PC-3 (cell line): ENCODE measurements around the gene XPA. TPM values are rescaled to one million over a fixed set of nuclear protein-coding genes. Genes with fewer than 3 reads are reported as not detected.

Experiments
- ATAC-seq: fragments of 200-7000 bp; cut with Tn5 transposase; 2 replicates; pipeline ENCODE4 v1.9.1; 2020; ENCODE audit warnings: mild to moderate bottlenecking, moderate library complexity
- BruUV-seq: library from RNA; stranded (reverse); fragments of 400-500 nt; replicated peaks from 2 replicates; lab custom pipeline; 2021; lab: Mats Ljungman, UMichigan
- CTCF ChIA-PET: fragments of 300-600 bp; sonication (Branson Sonifier 250); formaldehyde crosslinking; loops from one replicate; lab custom pipeline; 2022; ENCODE audit warnings: antibody characterized with exemption; lab: Charles Lee
- POLR2A ChIA-PET: fragments of 300-600 bp; sonication (Branson Sonifier 250); formaldehyde crosslinking; loops from one replicate; lab custom pipeline; 2022; ENCODE audit warnings: antibody characterized with exemption; ENCODE audit not compliant: unreplicated experiment; lab: Charles Lee
- DNase-seq: peaks from one replicate; pipeline ENCODE4 v3.0.0-alpha.2; 2015
- H2AFZ ChIP-seq: fragments of 300-600 bp; sonication (generic); 2 replicates; pipeline ENCODE4 v1.6.0; 2016; ENCODE audit warnings: antibody characterized with exemption, low read length
- H3F3A ChIP-seq: fragments of 300-600 bp; sonication (generic); one replicate; pipeline ENCODE4 v1.6.0; 2017; ENCODE audit warnings: antibody characterized with exemption, low read length, control low read depth, mild to moderate bottlenecking; ENCODE audit not compliant: unreplicated experiment
- H3K27ac ChIP-seq: fragments of 300-600 bp; sonication (generic); 2 replicates; pipeline ENCODE4 v1.5.1; 2016; ENCODE audit warnings: mild to moderate bottlenecking, low read length
- H3K27me3 ChIP-seq: fragments of 300-600 bp; sonication (generic); 2 replicates; pipeline ENCODE4 v1.6.1; 2016; ENCODE audit warnings: low read length, mixed read lengths
- H3K36me3 ChIP-seq: fragments of 300-600 bp; sonication (generic); 2 replicates; pipeline ENCODE4 v1.6.1; 2016; ENCODE audit warnings: low read depth, mixed run types, low read length, mixed read lengths
- H3K4me1 ChIP-seq: fragments of 300-600 bp; sonication (generic); 2 replicates; pipeline ENCODE4 v1.5.1; 2016; ENCODE audit warnings: low read length; ENCODE audit not compliant: insufficient read depth
- H3K4me2 ChIP-seq: fragments of 300-600 bp; sonication (generic); 2 replicates; pipeline ENCODE4 v1.6.0; 2016; ENCODE audit warnings: low read length
- H3K4me3 ChIP-seq: fragments of 300-600 bp; sonication (generic); 2 replicates; pipeline ENCODE4 v1.5.1; 2016; ENCODE audit warnings: mild to moderate bottlenecking, low read length, mixed read lengths
- H3K79me2 ChIP-seq: fragments of 300-600 bp; sonication (generic); 2 replicates; pipeline ENCODE4 v1.6.1; 2017; ENCODE audit warnings: low read length, mixed read lengths
- H3K9ac ChIP-seq: fragments of 300-600 bp; sonication (generic); 2 replicates; pipeline ENCODE4 v1.6.0; 2016; ENCODE audit warnings: mild to moderate bottlenecking, low read length
- H3K9me2 ChIP-seq: fragments of 300-600 bp; sonication (generic); replicated peaks from 2 replicates; pipeline ENCODE4 v1.6.1; 2016; ENCODE audit warnings: mixed run types, low read length, mixed read lengths
- H3K9me3 ChIP-seq: fragments of 300-600 bp; sonication (generic); 2 replicates; pipeline ENCODE4 v1.6.1; 2016; ENCODE audit warnings: low read length, mixed read lengths
- H4K20me1 ChIP-seq: fragments of 300-600 bp; sonication (generic); 2 replicates; pipeline ENCODE4 v1.6.1; 2016; ENCODE audit warnings: low read length, mixed read lengths
- CTCF ChIP-seq: fragments of 300-600 bp; sonication (generic); conservative IDR thresholded peaks from 2 replicates; pipeline ENCODE4 v1.5.1; 2017; ENCODE audit warnings: antibody characterized with exemption, low read depth, mild to moderate bottlenecking, low read length
- EZH2 ChIP-seq: fragments of 300-600 bp; sonication (generic); IDR thresholded peaks from one replicate; pipeline ENCODE4 v1.6.1; 2017; ENCODE audit warnings: antibody characterized with exemption, mild to moderate bottlenecking, low read length; ENCODE audit not compliant: unreplicated experiment
- EZH2phosphoT487 ChIP-seq: fragments of 300-600 bp; sonication (generic); IDR thresholded peaks from 2 replicates; pipeline ENCODE4 v1.6.1; 2018; ENCODE audit warnings: mild to moderate bottlenecking, antibody characterized with exemption, low read length, borderline replicate concordance
- intact Hi-C: fragments of 100-400 bp; cut with micrococcal nuclease; formaldehyde crosslinking; loops from 2 replicates; pipeline ENCODE4 v1.9.0; 2023
- total RNA-seq: library from RNA; depleted of rRNA; stranded (reverse); fragments of >200 nt; gene quantifications from 2 replicates; pipeline ENCODE4 v1.2.3, GENCODE V29; 2014

XPA gene
- total RNA-seq, 1 experiment from 2014 or later, result 9.4 TPM

DNA sequence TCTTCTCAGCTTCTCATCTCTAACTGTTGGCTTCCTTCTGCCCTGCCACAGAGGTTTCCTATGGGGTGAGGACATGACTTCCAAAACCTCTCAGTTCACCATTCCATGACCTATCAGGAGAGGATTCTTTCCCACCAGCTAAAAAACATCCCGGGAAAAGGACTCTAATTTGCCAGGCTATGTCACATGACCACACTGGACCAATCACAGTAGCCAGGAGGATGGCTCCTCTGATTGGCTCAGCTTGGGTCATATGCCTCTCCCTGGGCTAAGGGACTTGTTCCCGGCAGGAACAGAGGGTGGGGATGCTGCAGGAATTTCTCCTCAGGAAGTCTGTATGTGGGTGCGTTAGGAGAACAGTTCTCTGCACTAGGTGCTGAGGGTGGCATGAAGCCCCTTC lies 40.3 kb upstream of the XPA start:
- Histone ChIP-seq H3K27ac (no peak overlapping the region), H3K36me3 (no peaks in the 10 kb centered on the region), H3K9ac (no peak overlapping the region), H3K27me3 (no peaks in the 10 kb centered on the region), H3K79me2 (no peaks in the 10 kb centered on the region), H3K4me3 (no peak overlapping the region), H2AFZ (no peak overlapping the region; the same call in 1 of the 2 replicates), H3F3A (no peaks in the 10 kb centered on the region), H3K9me3 (no peaks in the 10 kb centered on the region), H3K4me2 (no peak overlapping the region), H4K20me1 (no peaks in the 10 kb centered on the region), H3K9me2 (no peaks in the 10 kb centered on the region), H3K4me1 (no peaks in the 10 kb centered on the region)
- CTCF ChIA-PET, result no interaction called here
- BruUV-seq, result no TSS peak
- POLR2A ChIA-PET, result no interaction called here
- no peak for TF ChIP-seq CTCF
- no peak for TF ChIP-seq EZH2phosphoT487
- TF ChIP-seq EZH2, result no peak
- intact Hi-C loops, result no loop called here
- DNase-seq, result peak; percentile 24
- no peak; the same call in 1 of the 2 replicates for ATAC-seq

- Histone ChIP-seq H2AFZ (no peak overlapping the region), H3K9me2 (no peaks in the 10 kb centered on the region), H3K27me3 (no peaks in the 10 kb centered on the region), H3K79me2 (no peaks in the 10 kb centered on the region), H4K20me1 (no peaks in the 10 kb centered on the region), H3K9ac (no peak overlapping the region), H3K27ac (no peak overlapping the region), H3K9me3 (no peaks in the 10 kb centered on the region), H3F3A (no peaks in the 10 kb centered on the region), H3K4me2 (no peak overlapping the region), H3K4me3 (no peak overlapping the region), H3K36me3 (no peaks in the 10 kb centered on the region), H3K4me1 (no peaks in the 10 kb centered on the region)
- intact Hi-C loops, result no loop called here
- POLR2A ChIA-PET, result no interaction called here
- no peak for TF ChIP-seq EZH2
- TF ChIP-seq CTCF, result no peak
- no peak for TF ChIP-seq EZH2phosphoT487
- ATAC-seq (no peak), DNase-seq (no peak)
- BruUV-seq, result no TSS peak
- CTCF ChIA-PET, result no interaction called here
Measured at GRCh38 chr9:97735070-97735600, 38.0 kb upstream of the XPA start.

DNA sequence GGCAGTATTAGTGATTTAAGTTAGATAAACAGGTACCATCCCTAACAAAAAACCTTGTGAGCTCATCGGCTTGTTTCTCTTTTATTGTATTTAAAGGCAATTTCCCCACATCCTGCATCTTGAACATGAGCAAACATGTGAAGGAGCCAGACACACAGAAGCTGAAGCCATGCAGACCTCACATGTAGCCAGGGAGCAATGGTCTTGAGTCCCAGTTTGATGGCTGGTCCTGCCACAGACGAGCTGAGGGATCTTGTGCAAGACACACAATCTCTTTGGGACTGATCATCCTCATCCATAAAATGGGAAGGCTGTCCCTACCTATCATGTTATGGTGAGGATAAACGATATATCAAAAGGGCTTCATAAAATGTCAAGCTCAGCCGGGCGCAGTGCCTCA lies 29.6 kb upstream of the XPA start:
- intact Hi-C loops, result no loop called here
- H3K36me3 ChIP-seq, result no peaks in the 10 kb centered on the region
- no peak overlapping the region for H3K27ac ChIP-seq
- DNase-seq, result no peak
- no peak overlapping the region for H2AFZ ChIP-seq
- H3K4me1 ChIP-seq, result no peaks in the 10 kb centered on the region
- no peak for ATAC-seq
- POLR2A ChIA-PET, result no interaction called here
- H3K9me2 ChIP-seq, result no peaks in the 10 kb centered on the region
- no peak overlapping the region for H3K4me3 ChIP-seq
- no peaks in the 10 kb centered on the region for H3K27me3 ChIP-seq
- H3F3A ChIP-seq, result no peaks in the 10 kb centered on the region
- no peak overlapping the region for H3K4me2 ChIP-seq
- no TSS peak for BruUV-seq
- H3K79me2 ChIP-seq, result no peaks in the 10 kb centered on the region
- no peak for TF ChIP-seq EZH2
- no peak for TF ChIP-seq EZH2phosphoT487
- no peak for TF ChIP-seq CTCF
- no peaks in the 10 kb centered on the region for H3K9me3 ChIP-seq
- no peaks in the 10 kb centered on the region for H4K20me1 ChIP-seq
- no peak overlapping the region for H3K9ac ChIP-seq
- CTCF ChIA-PET, result no interaction called here
